GM12891 (cell line): ENCODE measurements around the gene LAMTOR5. TPM values are rescaled to one million over a fixed set of nuclear protein-coding genes. Genes with fewer than 3 reads are reported as not detected.

Experiments used
- DNase-seq: peaks from one replicate; pipeline ENCODE4 v3.0.0; 2011; ENCODE audit warnings: low spot score; ENCODE audit not compliant: insufficient read length
- FAIRE-seq: peaks from 2 replicates; lab custom pipeline; 2011; peaks lifted over from hg19 to GRCh38; lab: Jason Lieb, UNC
- PAX5 ChIP-seq: IDR thresholded peaks from 2 replicates; pipeline ENCODE4 v1.6.1; 2011; ENCODE audit warnings: low read length, moderate library complexity, mild to moderate bottlenecking; ENCODE audit not compliant: insufficient read depth, severe bottlenecking
- POLR2A ChIP-seq: IDR thresholded peaks from 2 replicates; pipeline ENCODE4 v1.6.1; 2011; ENCODE audit warnings: low read depth, low read length, control low read depth
- POLR2AphosphoS5 ChIP-seq: IDR thresholded peaks from 2 replicates; pipeline ENCODE4 v1.6.1; 2011; ENCODE audit warnings: low read depth, low read length, control low read depth
- POU2F2 ChIP-seq: IDR thresholded peaks from 2 replicates; pipeline ENCODE4 v1.6.1; 2011; ENCODE audit warnings: low read depth, mild to moderate bottlenecking, control low read depth, low read length, moderate library complexity
- SPI1 ChIP-seq: IDR thresholded peaks from 2 replicates; pipeline ENCODE4 v1.6.1; 2011; ENCODE audit warnings: low read depth, low read length, control low read depth
- TAF1 ChIP-seq: IDR thresholded peaks from 2 replicates; pipeline ENCODE4 v1.6.1; 2011; ENCODE audit warnings: low read depth, low read length, control low read depth
- polyA plus RNA-seq: library from polyadenylated mRNA; unstranded; fragments of >200 nt; gene quantifications from one replicate; pipeline ENCODE4 v1.2.1, GENCODE V29; 2012; ENCODE audit warnings: low read depth, missing spikeins, inconsistent platforms; ENCODE audit not compliant: missing spikeins

The LAMTOR5 gene
- polyA plus RNA-seq, result 281 TPM

- TF ChIP-seq POLR2A (peak; percentile 96), SPI1 (no peak), PAX5 (no peak), TAF1 (peak; percentile 92), POU2F2 (peak; percentile 88), POLR2AphosphoS5 (peak; percentile 95)
- FAIRE-seq, result peak; percentile 99
Observed at GRCh38 chr1:110407260-110408210, at the start of gene LAMTOR5. LAMTOR5 (minus strand) TSS chr1:110407694; CDS start chr1:110407620, 74 bp downstream.

DNA sequence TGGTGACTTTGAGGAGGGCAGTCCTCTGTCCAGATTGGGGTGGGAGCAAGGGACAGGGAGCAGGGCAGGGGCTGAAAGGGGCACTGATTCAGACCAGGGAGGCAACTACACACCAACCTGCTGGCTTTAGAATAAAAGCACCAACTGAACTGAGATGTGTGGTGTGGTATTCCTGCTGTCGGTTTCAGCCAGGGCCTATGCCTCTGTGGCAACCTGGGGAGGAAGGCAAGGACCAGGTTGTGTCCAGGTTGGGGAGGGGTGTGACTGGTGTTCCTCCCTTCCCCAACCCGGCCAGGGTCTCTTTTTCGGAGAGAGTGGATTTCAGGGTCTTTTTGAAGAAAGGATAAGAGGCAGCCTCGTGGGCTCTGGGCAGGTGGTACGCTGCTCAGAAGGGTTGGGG, 49.7 kb upstream of the LAMTOR5 start:
- TF ChIP-seq SPI1, result no peak
- TF ChIP-seq PAX5, result no peak
- TF ChIP-seq POU2F2, result no peak
- no peak for TF ChIP-seq TAF1
- TF ChIP-seq POLR2AphosphoS5, result no peak
- TF ChIP-seq POLR2A, result no peak
- DNase-seq, result no peak
- no peak for FAIRE-seq

More at GRCh38 chr1:110407260-110408210, at the start of gene LAMTOR5:
- peak; percentile 68 for DNase-seq

- DNase-seq (no peak), FAIRE-seq (no peak)
- TF ChIP-seq PAX5 (no peak), POLR2A (no peak), POU2F2 (no peak), POLR2AphosphoS5 (no peak), SPI1 (no peak), TAF1 (no peak)
Observed at GRCh38 chr1:110455151-110455550, 47.7 kb upstream of the LAMTOR5 start.

- FAIRE-seq (no peak), DNase-seq (no peak)
- TF ChIP-seq POLR2AphosphoS5, result no peak
- no peak for TF ChIP-seq PAX5
- TF ChIP-seq POU2F2, result no peak
- no peak for TF ChIP-seq SPI1
- TF ChIP-seq TAF1, result no peak
- no peak for TF ChIP-seq POLR2A
Observed at GRCh38 chr1:110454328-110454727, 46.8 kb upstream of the LAMTOR5 start.

GRCh38 chr1:110453829-110454228, 46.3 kb upstream of the LAMTOR5 start:
- DNase-seq (no peak), FAIRE-seq (no peak)
- TF ChIP-seq POU2F2 (no peak), TAF1 (no peak), SPI1 (no peak), POLR2A (no peak), PAX5 (no peak), POLR2AphosphoS5 (no peak)

DNA sequence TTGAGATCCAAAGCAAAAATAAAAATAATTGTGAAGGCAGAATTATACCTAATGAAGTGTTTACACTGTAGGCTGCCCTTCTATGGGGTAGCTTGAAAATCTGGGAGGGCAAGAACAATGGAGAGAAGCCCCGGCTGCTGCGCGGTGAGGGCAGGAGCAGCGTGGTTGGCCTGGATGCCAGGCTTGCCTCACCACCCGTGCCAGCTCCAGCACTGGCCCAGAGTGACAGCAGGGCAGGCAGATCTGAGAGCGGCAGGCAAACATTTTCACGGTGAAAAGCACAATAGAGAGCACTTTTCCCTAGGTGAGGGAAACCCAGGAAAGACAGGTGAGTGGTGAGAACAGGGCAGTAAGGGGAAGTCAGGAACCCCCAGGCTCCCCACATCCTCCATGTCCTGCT, 44.8 kb upstream of the LAMTOR5 start:
- DNase-seq (no peak), FAIRE-seq (no peak)
- TF ChIP-seq TAF1 (no peak), POLR2A (no peak), POU2F2 (no peak), PAX5 (no peak), POLR2AphosphoS5 (no peak), SPI1 (no peak)

- TF ChIP-seq SPI1, result no peak
- TF ChIP-seq POU2F2, result no peak
- TF ChIP-seq POLR2A, result no peak
- no peak for TF ChIP-seq PAX5
- no peak for TF ChIP-seq TAF1
- no peak for TF ChIP-seq POLR2AphosphoS5
- no peak for FAIRE-seq
Observed at GRCh38 chr1:110450929-110451328, 43.4 kb upstream of the LAMTOR5 start, which contains the start of gene PROK1. PROK1 (plus strand) TSS chr1:110451149; CDS start chr1:110451217, 68 bp downstream.

DNA sequence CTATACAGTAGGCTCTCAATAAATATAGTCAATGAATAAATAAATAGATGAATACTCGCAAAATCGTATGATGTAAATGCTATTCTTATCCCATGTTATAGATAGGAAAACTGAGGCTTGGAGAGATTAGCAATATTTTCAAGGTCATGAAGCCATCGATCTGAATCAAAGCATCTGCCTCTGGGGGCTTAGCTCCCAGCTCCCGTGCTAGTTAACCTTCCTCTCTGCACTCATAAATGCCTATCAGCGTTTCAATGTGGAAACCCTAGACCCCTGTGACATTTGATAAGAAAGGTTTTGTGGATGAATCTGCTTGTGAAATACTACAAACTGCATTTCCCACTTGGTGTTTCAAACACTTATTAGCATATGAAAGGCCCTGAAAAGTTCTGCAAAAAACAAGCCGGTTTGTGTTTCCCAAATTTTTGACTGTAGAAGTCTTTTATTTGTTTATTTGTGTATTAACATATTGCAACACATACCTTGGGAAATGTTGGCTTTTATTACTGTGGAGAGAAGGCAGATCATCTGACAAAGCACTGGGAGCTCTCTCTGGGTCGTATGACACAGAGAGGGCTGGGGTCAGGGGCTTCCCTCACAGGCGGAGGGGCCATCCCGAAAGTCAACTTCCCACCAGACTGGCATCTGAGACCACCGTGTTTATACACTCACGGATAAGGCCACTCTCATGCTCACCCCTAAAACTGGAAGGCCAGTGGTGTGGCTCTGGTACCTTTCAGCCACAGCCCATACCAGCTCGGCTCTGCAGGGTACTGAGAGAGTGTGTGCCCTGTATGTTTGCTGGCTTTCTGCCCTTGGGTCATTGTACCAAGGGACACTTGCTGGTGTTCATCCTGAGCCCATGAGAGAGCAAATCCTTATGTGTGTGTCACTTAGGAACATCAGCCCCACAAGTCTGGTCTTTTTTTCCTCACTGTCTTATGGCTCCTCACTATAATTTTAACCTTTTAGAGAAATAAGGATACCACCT, 42.5 kb upstream of the LAMTOR5 start:
- no peak for DNase-seq
- FAIRE-seq, result no peak

More at GRCh38 chr1:110450929-110451328, 43.4 kb upstream of the LAMTOR5 start, which contains the start of gene PROK1:
- DNase-seq, result no peak

GRCh38 chr1:110444561-110444960, 37.1 kb upstream of the LAMTOR5 start:
- no peak for DNase-seq
- no peak for FAIRE-seq
- TF ChIP-seq POLR2A (no peak), PAX5 (no peak), TAF1 (no peak), SPI1 (no peak), POU2F2 (no peak), POLR2AphosphoS5 (no peak)

More for the DNA sequence above, 42.5 kb upstream of the LAMTOR5 start:
- TF ChIP-seq POLR2AphosphoS5, result no peak
- TF ChIP-seq SPI1, result no peak
- TF ChIP-seq POU2F2, result no peak
- no peak for TF ChIP-seq PAX5
- no peak for TF ChIP-seq POLR2A
- TF ChIP-seq TAF1, result no peak
